Measurements from ENCODE around the gene SNX27. TPM values are rescaled to one million over a fixed set of nuclear protein-coding genes. Genes with fewer than 3 reads are reported as not detected.
"Not testable (repeated sequence)": the region's sequence is repeated elsewhere in the genome, so short reads cannot be mapped to it uniquely, and the experiment has no call there.

The SNX27 gene
- polyA plus RNA-seq, 1 donor (not counting 4 experiments of a cell fraction or from before 2014, with no cell fraction given) = 15.7 TPM

- no peak overlapping the region for H3K27ac ChIP-seq (ENCODE audit: control insufficient read depth, insufficient read depth, low read length)
- H3K4me2 ChIP-seq (ENCODE audit: control insufficient read depth, extremely low read depth, insufficient read depth, low read depth, low read length) = peak overlapping the region; percentile 59
- peaks cover 12% of the 10 kb centered on the region for H3K4me1 ChIP-seq (ENCODE audit: control insufficient read depth, extremely low read depth, insufficient read depth, low read length)
- no peaks in the 10 kb centered on the region for H3K9me3 ChIP-seq (ENCODE audit: control insufficient read depth, low read depth, low read length)
- H4K20me1 ChIP-seq (ENCODE audit: control insufficient read depth, extremely low read depth, insufficient read depth, low read length) = no peaks in the 10 kb centered on the region
- DNase-seq (ENCODE audit: low read depth, low spot score) (no peak), FAIRE-seq (peak; percentile 65)
- no peaks in the 10 kb centered on the region for H3K36me3 ChIP-seq (ENCODE audit: control insufficient read depth in 2 of 2, extremely low read depth in 1 of 2, insufficient read depth in 2 of 2, low read length in 2 of 2)
- dilution Hi-C loops (cut with MboI; ENCODE audit: extremely low pct_ligation_motif_present, low sequenced_read_pairs) = no loop called here
- no peak overlapping the region for H3K9ac ChIP-seq (ENCODE audit: control insufficient read depth, extremely low read depth, insufficient read depth, low read length)
- TF ChIP-seq CTCF (optimal IDR thresholded peaks at IDR 0.05 in 1 of 3, IDR thresholded peaks at IDR 0.05 in 1 of 3, conservative IDR thresholded peaks at IDR 0.05 in 1 of 3; ENCODE audit: extremely low read depth in 1 of 3, insufficient read depth in 2 of 3, low read length in 3 of 3) (peak; percentile 91 to 95 (median 95)), EZH2 (IDR thresholded peaks at IDR 0.05; ENCODE audit: low read length) (no peak)
- peak overlapping the region; percentile 67 for H2AFZ ChIP-seq (ENCODE audit: control insufficient read depth, low read length)
- H3K4me3 ChIP-seq (ENCODE audit: control insufficient read depth in 2 of 3, extremely low read depth in 1 of 3, insufficient read depth in 2 of 3, low read depth in 1 of 3, low read length in 3 of 3) = no peak overlapping the region
- H3K27me3 ChIP-seq (ENCODE audit: control insufficient read depth, extremely low read depth, insufficient read depth, low read length) = no peaks in the 10 kb centered on the region
- H3K79me2 ChIP-seq (ENCODE audit: control insufficient read depth, insufficient read depth, low read length) = no peaks in the 10 kb centered on the region
- peaks cover 2% of the 10 kb centered on the region for H3K9me1 ChIP-seq (ENCODE audit: control insufficient read depth, extremely low read depth, insufficient read depth, low read length)
Measured at GRCh38 chr1:151594143-151594625, 17.7 kb upstream of the SNX27 start.

GRCh38 chr1:151596166-151596953, 15.5 kb upstream of the SNX27 start:
- Histone ChIP-seq H3K4me3 (ENCODE audit: control insufficient read depth in 2 of 3, extremely low read depth in 1 of 3, insufficient read depth in 2 of 3, low read depth in 1 of 3, low read length in 3 of 3) (no peak overlapping the region), H3K9ac (ENCODE audit: control insufficient read depth, extremely low read depth, insufficient read depth, low read length) (no peak overlapping the region), H3K9me1 (ENCODE audit: control insufficient read depth, extremely low read depth, insufficient read depth, low read length) (peaks cover 2% of the 10 kb centered on the region), H3K4me2 (ENCODE audit: control insufficient read depth, extremely low read depth, insufficient read depth, low read depth, low read length) (peak overlapping the region; percentile 22), H4K20me1 (ENCODE audit: control insufficient read depth, extremely low read depth, insufficient read depth, low read length) (no peaks in the 10 kb centered on the region), H3K27ac (ENCODE audit: control insufficient read depth, insufficient read depth, low read length) (no peak overlapping the region), H3K79me2 (ENCODE audit: control insufficient read depth, insufficient read depth, low read length) (no peaks in the 10 kb centered on the region), H2AFZ (ENCODE audit: control insufficient read depth, low read length) (no peak overlapping the region), H3K4me1 (ENCODE audit: control insufficient read depth, extremely low read depth, insufficient read depth, low read length) (peaks cover 12% of the 10 kb centered on the region), H3K36me3 (ENCODE audit: control insufficient read depth in 2 of 2, extremely low read depth in 1 of 2, insufficient read depth in 2 of 2, low read length in 2 of 2) (no peaks in the 10 kb centered on the region), H3K27me3 (ENCODE audit: control insufficient read depth, extremely low read depth, insufficient read depth, low read length) (no peaks in the 10 kb centered on the region), H3K9me3 (ENCODE audit: control insufficient read depth, low read depth, low read length) (no peaks in the 10 kb centered on the region)
- DNase-seq (ENCODE audit: low read depth, low spot score) = peak; percentile 63
- dilution Hi-C loops (cut with MboI; ENCODE audit: extremely low pct_ligation_motif_present, low sequenced_read_pairs) = no loop called here
- peak; percentile 56 for FAIRE-seq
- TF ChIP-seq EZH2 (IDR thresholded peaks at IDR 0.05; ENCODE audit: low read length) = no peak
- no peak for TF ChIP-seq CTCF (optimal IDR thresholded peaks at IDR 0.05 in 1 of 3, IDR thresholded peaks at IDR 0.05 in 1 of 3, conservative IDR thresholded peaks at IDR 0.05 in 1 of 3; ENCODE audit: extremely low read depth in 1 of 3, insufficient read depth in 2 of 3, low read length in 3 of 3)

GRCh38 chr1:151602550-151602949, 9.3 kb upstream of the SNX27 start:
- H3K9me3 ChIP-seq (ENCODE audit: control insufficient read depth, low read depth, low read length); H3K27ac ChIP-seq (ENCODE audit: control insufficient read depth, insufficient read depth, low read length); dilution Hi-C loops (cut with MboI; ENCODE audit: extremely low pct_ligation_motif_present, low sequenced_read_pairs); H3K79me2 ChIP-seq (ENCODE audit: control insufficient read depth, insufficient read depth, low read length); DNase-seq (ENCODE audit: low read depth, low spot score); H4K20me1 ChIP-seq (ENCODE audit: control insufficient read depth, extremely low read depth, insufficient read depth, low read length); H3K9me1 ChIP-seq (ENCODE audit: control insufficient read depth, extremely low read depth, insufficient read depth, low read length); H3K4me3 ChIP-seq (ENCODE audit: control insufficient read depth in 2 of 3, extremely low read depth in 1 of 3, insufficient read depth in 2 of 3, low read depth in 1 of 3, low read length in 3 of 3); H3K36me3 ChIP-seq (ENCODE audit: control insufficient read depth in 2 of 2, extremely low read depth in 1 of 2, insufficient read depth in 2 of 2, low read length in 2 of 2); FAIRE-seq; H3K9ac ChIP-seq (ENCODE audit: control insufficient read depth, extremely low read depth, insufficient read depth, low read length); H3K27me3 ChIP-seq (ENCODE audit: control insufficient read depth, extremely low read depth, insufficient read depth, low read length); H3K4me2 ChIP-seq (ENCODE audit: control insufficient read depth, extremely low read depth, insufficient read depth, low read depth, low read length); H2AFZ ChIP-seq (ENCODE audit: control insufficient read depth, low read length): not testable (repeated sequence)
- peaks cover 16% of the 10 kb centered on the region for H3K4me1 ChIP-seq (ENCODE audit: control insufficient read depth, extremely low read depth, insufficient read depth, low read length)

All from keratinocyte (primary cell).